ENCODE data around the gene GPR68. TPM values are rescaled to one million over a fixed set of nuclear protein-coding genes. Genes with fewer than 3 reads are reported as not detected.
"Not testable (repeated sequence)": the region's sequence is repeated elsewhere in the genome, so short reads cannot be mapped to it uniquely, and the experiment has no call there.

Gene GPR68
- polyA plus RNA-seq, 2 of the 4 experiments (the other 2 are of a cell fraction), result 0.09 TPM

- WGBS (ENCODE audit: missing lambda C conversion rate), result 84% methylated on average over 14 of the region's 14 CpGs
- DNase-seq (ENCODE audit: low read depth in 1 of 2, low spot score in 1 of 2) (no peak), FAIRE-seq (no peak), ATAC-seq (no peak; a peak in 1 of 6 replicates)
- no peak overlapping the region for H3K4me2 ChIP-seq
- H3K27ac ChIP-seq, result no peak overlapping the region
- H3K9me3 ChIP-seq, result no peaks in the 10 kb centered on the region; the same call in 2 of the 3 replicates
- ChIA-PET CTCF (interaction anchor here (1.1 to 1.9 kb wide), 4 partner anchors 12 to 55 kb away, joined by 4 to 5 read pairs (median 4); no protein-coding TSS in a partner anchor), POLR2A (no interaction called here)
- H3K4me1 ChIP-seq, result no peaks in the 10 kb centered on the region
- no peak overlapping the region for H3K4me3 ChIP-seq
- TF ChIP-seq EP300 (IDR thresholded peaks at IDR 0.05) (no peak), RAD21 (conservative IDR thresholded peaks at IDR 0.05 in 1 of 2, IDR thresholded peaks at IDR 0.05 in 1 of 2) (no peak), FOSB (CRISPR knock-in tag; IDR thresholded peaks at IDR 0.05) (no peak), HMGXB4 (CRISPR knock-in tag; IDR thresholded peaks at IDR 0.05; ENCODE audit: borderline replicate concordance) (no peak), EHF (CRISPR knock-in tag; IDR thresholded peaks at IDR 0.05) (no peak), ELK1 (IDR thresholded peaks at IDR 0.05; ENCODE audit: low read depth, low read length) (no peak)
Observed at GRCh38 chr14:91228112-91229004, 16.1 kb downstream of the GPR68 start.

GRCh38 chr14:91227183-91227628 lies 17.3 kb downstream of the GPR68 start:
- ATAC-seq (no peak), DNase-seq (ENCODE audit: low read depth in 1 of 2, low spot score in 1 of 2) (no peak), FAIRE-seq (no peak)
- Histone ChIP-seq H3K4me1 (no peaks in the 10 kb centered on the region), H3K9me3 (no peaks in the 10 kb centered on the region; the same call in 2 of the 3 replicates), H3K4me3 (no peak overlapping the region), H3K27ac (no peak overlapping the region), H3K4me2 (no peak overlapping the region)
- no peak for TF ChIP-seq EP300 (IDR thresholded peaks at IDR 0.05)
- no peak for TF ChIP-seq MYC (IDR thresholded peaks at IDR 0.05; ENCODE audit: borderline replicate concordance, low read length)
- no peak for TF ChIP-seq EHF (CRISPR knock-in tag; IDR thresholded peaks at IDR 0.05)
- TF ChIP-seq CHD2 (IDR thresholded peaks at IDR 0.05; ENCODE audit: low read length, partially characterized antibody), result no peak
- TF ChIP-seq ESRRA (IDR thresholded peaks at IDR 0.05; ENCODE audit: borderline replicate concordance, low read length), result no peak
- no peak for TF ChIP-seq RARB (CRISPR knock-in tag; IDR thresholded peaks at IDR 0.05)
- no peak for TF ChIP-seq BHLHE40 (IDR thresholded peaks at IDR 0.05; ENCODE audit: low read depth, low read length)
- no peak for TF ChIP-seq ZNF302 (CRISPR knock-in tag; IDR thresholded peaks at IDR 0.05)
- no peak for TF ChIP-seq JUNB (IDR thresholded peaks at IDR 0.05)
- no peak for TF ChIP-seq RAD21 (conservative IDR thresholded peaks at IDR 0.05 in 1 of 2, IDR thresholded peaks at IDR 0.05 in 1 of 2)
- 67% methylated on average over 7 of the region's 7 CpGs for whole genome bisulfite sequencing (ENCODE audit: missing lambda C conversion rate)
- POLR2A ChIA-PET, result no interaction called here
- CTCF ChIA-PET, result interaction anchor here (1.1 to 1.9 kb wide), 3 partner anchors 10 to 53 kb away, joined by 4 to 5 read pairs (median 5); no protein-coding TSS in a partner anchor

- ATAC-seq; H3K27ac ChIP-seq; H3K4me1 ChIP-seq; DNase-seq (ENCODE audit: low read depth in 1 of 2, low spot score in 1 of 2); H3K9me3 ChIP-seq; POLR2A ChIA-PET; H3K4me2 ChIP-seq; H3K4me3 ChIP-seq; FAIRE-seq: not testable (repeated sequence)
- CTCF ChIA-PET, result interaction anchor here (0.6 kb wide), 1 partner anchor 521 kb away, joined by 5 read pairs; no protein-coding TSS in a partner anchor
- WGBS (ENCODE audit: missing lambda C conversion rate), result 89% methylated on average over 4 of the region's 4 CpGs
Observed at GRCh38 chr14:91226360-91226759, 18.1 kb downstream of the GPR68 start.

- FAIRE-seq (no peak), DNase-seq (ENCODE audit: low read depth in 1 of 2, low spot score in 1 of 2) (no peak), ATAC-seq (no peak)
- no peak overlapping the region for H3K4me2 ChIP-seq
- ChIA-PET POLR2A (no interaction called here), CTCF (no interaction called here)
- H3K4me3 ChIP-seq, result no peak overlapping the region
- H3K4me1 ChIP-seq, result no peaks in the 10 kb centered on the region
- 83% methylated on average over 7 of the region's 7 CpGs for WGBS (ENCODE audit: missing lambda C conversion rate)
- H3K27ac ChIP-seq, result no peak overlapping the region
- no peaks in the 10 kb centered on the region for H3K9me3 ChIP-seq
- TF ChIP-seq CBX2 (IDR thresholded peaks at IDR 0.05; ENCODE audit: borderline replicate concordance, low read depth) (no peak), POLR2AphosphoS2 (conservative IDR thresholded peaks at IDR 0.05; ENCODE audit: low read length) (no peak), BCL3 (IDR thresholded peaks at IDR 0.05) (no peak), KDM5A (IDR thresholded peaks at IDR 0.05) (no peak), CHD2 (IDR thresholded peaks at IDR 0.05; ENCODE audit: low read length, partially characterized antibody) (no peak), ATOH8 (CRISPR knock-in tag; IDR thresholded peaks at IDR 0.05; ENCODE audit: low read depth) (no peak), HMGXB4 (CRISPR knock-in tag; IDR thresholded peaks at IDR 0.05; ENCODE audit: borderline replicate concordance) (no peak), RARB (CRISPR knock-in tag; IDR thresholded peaks at IDR 0.05) (no peak), HOXA7 (CRISPR knock-in tag; IDR thresholded peaks at IDR 0.05) (no peak), ZC3H11A (IDR thresholded peaks at IDR 0.05) (no peak)
Observed at GRCh38 chr14:91225025-91225424, 19.5 kb downstream of the GPR68 start.
